Measurements from ENCODE around the gene ADAM21.

GRCh38 chr14:70468731-70469130 is 16.8 kb downstream of the ADAM21 start:
- TF ChIP-seq CTCF (conservative IDR thresholded peaks at IDR 0.05; ENCODE audit: low read length) (no peak), EZH2phosphoT487 (IDR thresholded peaks at IDR 0.05; ENCODE audit: borderline replicate concordance, low read depth, low read length) (no peak)
